ENCODE data around the gene GPRC6A.

GPRC6A gene

DNA sequence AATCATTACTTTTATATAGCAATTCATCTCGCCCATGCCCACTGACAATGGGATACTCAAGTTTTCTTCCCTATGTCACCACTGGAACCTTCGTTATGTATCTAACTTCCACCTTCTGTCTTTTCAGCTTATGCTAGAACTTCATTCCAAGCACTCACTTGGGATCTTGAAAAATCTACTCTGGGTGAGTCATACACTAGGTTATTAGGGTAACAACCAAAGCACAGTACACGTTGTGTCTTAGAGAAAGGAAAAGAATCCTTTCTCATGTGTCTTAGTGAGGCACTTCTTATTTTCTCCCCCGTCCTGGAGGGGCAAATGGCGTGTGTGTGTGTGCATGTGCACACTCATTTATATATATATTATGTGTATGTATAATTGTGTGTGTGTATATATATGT lies 45.0 kb downstream of the GPRC6A start:
- no peak for DNase-seq

DNA sequence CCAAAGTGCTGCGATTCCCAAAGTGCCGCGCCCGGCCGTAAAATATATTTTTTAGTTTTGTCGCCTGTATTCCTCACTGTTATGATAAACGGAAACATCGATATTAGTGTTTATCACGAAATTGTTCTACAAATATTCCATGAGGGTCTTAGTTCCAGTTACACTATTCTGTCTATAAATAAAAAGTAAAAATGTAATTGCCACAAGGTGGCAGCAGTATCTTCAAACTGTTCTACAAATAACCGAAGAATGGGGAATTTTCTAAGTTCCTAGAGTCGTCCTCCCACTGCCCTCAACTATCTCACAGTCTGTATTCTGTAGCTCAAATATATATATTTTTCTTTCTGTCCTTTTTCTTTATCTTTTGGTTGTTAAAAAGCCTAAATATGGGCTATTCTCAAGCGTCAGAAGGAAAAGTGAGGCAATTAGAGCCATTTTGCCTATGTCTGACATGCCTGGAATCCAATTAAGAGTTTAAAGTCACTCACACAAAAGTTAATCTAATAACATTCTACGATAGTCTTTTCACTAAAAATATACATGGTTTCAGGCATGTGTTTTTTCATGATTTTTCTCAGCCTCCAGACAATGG lies 49.2 kb downstream of the GPRC6A start:
- no peak for DNase-seq

DNA sequence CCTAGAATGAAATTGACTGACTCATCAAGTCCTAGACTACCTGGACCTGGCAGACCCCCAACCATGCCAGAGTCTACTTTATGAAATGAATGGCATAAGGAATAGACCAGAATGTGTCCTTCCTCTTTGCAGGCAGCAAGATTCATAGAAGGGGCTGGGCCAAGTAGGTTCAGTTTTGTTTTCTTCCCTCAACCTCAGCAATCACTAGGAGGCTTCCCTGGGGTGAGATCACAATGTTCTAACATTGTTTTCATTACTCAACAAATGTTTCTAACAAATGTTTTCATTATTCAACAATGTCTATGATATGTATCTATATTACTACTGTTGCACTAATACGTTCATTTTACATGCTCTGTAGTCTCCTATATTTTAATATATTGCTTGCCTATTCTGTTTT lies 55.0 kb downstream of the GPRC6A start:
- no peak for DNase-seq

DNA sequence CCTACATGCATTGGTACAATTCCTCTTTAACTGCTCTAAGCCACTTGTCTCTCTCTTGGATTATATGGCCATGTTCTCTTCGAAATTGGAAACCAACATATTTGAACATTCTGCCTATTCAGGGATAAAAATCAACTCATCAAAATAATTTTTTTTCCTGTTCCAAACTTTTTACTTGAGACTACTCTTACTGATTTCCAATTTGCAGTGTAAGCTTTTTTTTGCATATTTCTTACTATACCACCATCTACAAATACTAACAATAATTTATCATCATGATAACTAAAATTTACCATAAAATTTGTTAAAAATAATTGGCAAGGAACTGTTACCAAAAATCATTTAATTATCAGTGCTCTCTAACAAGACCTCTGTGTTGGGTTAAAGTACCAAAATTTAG lies 56.4 kb downstream of the GPRC6A start:
- DNase-seq = no peak

DNA sequence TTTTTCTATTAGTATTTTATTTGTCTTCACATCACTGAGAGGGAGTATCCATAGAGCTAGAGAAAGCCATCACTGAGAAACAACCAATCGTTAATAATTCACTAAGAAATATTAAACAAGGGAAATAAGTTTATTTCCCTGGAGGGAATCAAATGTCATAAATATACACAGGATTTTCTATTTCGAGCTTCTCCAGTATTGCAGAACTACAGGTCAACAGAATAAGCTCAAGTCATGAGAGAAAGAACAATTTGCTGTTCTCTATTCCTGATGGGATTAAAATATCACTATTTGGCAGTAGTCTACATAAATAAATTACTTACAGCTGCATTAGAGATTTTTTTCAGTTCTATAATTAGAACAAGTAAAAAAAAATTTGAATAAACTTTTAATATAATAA lies 61.2 kb downstream of the GPRC6A start:
- DNase-seq = no peak

DNA sequence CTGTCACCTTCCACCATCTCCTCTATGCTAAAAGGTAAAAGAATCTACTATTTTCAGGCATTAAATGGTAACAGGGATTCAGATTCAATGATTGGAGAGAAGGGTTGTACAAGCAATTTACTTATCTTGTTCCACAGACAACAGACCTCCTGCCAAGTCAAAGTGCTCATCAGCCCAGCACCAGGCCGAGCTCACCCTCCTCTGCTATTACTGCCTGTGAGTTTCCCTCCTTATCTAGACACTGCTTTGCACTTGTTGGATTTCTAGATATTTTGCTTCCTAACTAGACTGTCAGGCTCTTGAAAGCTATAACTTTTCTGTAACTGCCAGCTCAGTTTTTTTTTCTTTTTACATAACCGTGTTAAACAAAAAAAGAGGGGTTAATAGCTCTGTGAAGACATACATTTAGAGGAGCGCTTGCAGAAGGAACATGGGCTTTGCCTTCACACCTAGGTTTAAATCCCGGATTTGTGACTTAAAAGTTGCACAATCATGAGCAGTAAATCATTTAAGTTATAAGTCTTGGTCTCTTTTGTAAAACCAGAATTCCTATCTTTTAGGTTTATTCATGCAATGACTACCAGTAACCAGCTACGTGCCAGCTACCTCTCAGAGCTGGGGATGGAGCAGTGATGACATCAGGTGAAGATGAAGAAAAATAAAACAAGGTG lies 62.2 kb downstream of the GPRC6A start:
- DNase-seq = no peak

DNA sequence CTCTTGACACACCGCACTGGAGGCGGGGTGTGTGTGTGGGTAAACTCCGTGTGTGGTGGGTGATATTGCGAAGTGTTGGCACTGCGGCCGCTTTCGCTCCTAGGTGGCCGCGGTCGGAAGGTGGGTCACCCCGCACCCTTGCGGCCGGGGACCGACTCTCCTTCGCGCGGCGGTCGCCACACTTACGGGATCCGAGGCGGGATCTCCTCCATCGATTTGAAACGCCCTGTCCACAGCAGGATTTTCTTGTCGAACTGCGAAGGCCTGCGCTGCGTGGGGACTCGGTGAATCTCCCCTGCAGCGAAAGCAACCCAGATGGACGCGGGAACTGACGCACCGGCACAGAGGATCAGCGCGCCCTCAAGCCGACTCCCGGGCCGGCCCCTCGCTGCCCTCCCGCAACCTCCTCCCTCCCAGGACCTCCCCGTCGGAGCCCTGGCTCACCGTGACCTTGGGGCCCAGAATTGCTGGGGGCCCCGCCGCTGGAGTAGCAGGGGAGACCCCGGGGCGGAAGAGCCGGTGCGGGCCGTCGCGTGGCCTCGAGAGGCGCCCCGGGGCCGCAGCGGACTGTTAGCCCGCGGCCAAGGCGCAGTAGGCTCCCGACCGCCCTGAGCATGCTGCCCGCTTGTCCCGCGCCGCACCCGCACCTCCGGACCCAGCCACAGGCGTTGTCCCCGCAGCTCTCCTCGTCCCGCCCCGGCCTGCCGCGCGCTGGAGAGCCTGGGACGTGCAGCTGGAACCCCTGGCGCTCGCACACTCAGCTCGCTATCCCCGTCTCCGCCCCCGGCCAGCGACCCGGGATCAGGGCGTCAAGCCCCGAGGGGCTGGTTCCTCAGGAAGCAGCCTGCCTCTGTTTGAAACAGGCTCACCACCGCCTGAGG lies 63.7 kb downstream of the GPRC6A start, which contains the start of gene FAM162B:
Gene FAM162B (minus strand): TSS at position 759 of the 881 bp plus-strand sequence. CDS start 143 bp downstream, at position 616.
- DNase-seq = peak; percentile 91

DNA sequence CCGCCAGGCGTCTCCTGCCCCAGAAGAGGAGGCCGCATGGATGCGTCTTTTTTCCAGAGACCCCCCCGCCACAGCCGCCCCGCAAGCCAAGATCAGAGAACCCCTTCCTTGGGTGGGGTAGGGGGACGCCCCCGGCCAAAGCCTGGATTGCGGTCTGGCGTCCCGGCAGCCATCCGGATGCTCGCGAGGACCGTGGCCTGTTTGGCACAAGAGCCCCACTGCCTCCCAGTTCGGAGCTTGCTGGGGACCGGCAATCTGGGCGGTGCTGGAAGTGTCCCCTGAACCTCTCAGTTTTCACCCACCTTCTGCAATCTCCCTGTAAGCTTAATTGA lies 64.3 kb downstream of the GPRC6A start:
- DNase-seq = peak; percentile 63

DNA sequence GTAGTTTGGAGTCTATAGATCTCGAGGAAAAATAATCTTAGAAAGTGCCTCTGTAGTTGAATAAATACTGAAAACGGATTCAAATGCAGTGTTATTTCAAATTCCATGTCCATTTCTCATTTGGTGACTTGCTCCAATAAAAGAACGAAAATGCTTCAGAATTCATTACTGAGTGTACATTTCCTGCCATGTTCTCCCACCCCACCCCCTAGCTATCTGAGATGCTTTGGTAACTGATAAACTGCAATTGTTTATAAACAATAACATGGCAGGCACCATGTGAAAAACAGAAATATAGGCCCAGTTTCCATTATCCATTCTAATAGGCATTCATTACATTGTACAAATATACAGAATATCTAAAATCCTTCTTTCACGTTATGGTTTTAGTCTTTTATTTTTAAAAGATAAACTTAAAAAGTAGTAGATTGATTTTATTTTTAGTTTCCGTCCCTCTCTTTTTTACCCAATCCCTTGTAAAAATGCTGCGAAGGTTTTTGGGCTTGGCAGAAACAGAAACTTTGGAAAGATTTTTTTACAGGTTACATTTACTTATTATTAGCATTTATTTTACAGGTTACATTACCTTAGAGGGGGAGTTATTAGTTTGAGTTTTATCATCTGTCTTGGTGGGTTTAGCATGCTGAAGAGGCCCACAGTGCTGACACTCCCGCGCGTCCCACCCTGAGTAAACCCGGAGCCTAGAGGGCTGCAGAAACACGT lies 64.8 kb downstream of the GPRC6A start:
- no peak for DNase-seq

DNA sequence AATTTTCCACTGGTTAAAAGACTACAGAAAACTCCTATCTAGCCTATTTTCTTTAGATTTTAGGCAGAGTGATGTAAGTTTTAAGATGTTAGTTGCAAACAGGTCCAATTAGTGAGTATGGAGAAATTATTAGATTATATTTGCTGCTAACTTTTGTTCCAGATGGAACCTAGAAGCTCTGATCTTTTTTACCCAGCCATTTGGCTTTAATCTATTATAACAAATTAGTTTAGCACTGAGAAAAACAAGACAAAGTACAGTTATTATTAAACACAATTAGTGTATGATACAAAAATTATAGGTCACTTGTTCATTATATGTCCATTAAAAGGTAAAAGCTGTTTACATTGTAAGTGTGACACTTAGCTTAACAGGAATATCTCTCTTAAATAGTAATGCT lies 65.8 kb downstream of the GPRC6A start:
- DNase-seq = no peak

DNA sequence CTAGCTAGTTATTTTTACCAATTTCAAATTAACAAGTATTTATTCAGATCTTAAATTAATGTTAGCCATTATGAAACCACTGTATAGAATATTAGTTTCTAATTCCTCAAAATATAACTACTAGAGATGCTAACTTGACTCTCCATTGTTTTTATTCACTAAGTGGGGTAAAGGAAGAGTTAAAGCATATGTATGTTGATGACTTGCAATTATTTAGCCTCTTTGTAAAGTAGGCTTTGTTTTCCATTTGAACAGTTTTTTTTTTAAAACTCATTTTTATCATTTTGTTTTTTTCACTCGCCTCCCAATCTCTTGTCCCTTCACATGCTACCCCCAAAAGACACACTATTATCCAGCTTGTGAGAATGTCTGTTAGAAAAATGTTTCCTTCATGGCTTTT lies 66.6 kb downstream of the GPRC6A start:
- DNase-seq = no peak

DNA sequence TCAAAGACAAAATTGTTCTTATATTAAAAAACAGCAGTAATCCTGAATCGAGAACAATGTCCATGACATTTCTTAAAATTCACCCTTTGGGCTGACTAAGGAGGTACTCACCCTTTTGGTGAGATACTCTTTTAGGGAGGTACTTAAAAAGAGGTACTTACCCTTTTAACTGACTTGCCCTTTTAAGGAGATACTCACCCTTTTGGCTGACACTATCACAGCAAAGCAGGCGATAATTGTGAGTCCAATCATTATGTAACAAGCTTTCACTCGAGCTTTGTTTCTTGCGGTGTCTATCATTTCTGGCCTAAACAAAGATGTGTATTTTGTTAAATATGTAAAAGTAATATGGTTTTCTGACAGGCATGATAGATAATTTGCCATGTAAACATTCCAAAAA lies 67.1 kb downstream of the GPRC6A start:
- no peak for DNase-seq

DNA sequence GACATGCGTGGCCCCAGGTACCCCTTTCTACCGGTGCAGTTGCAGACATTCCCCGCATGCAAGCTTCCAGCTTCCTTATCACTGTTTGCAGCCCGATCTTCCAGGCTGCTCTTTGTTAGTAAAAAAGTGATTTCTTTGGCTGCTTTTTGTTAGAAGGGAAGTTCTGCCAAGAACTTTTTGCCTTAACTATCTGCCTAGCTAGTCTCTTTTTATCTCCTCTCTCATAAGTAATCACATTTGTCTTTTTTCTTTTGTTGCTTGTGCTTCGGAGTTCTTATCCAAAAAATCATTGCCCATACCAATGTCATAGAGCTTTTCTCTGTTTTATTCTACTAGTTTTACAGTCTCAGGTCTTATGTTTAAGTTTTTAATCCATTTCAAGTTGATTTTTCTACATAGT lies 83.7 kb downstream of the GPRC6A start:
- DNase-seq = no peak

Data from islet precursor cell (in vitro differentiated cells).